Retinal pigment epithelial cell (primary cell): ENCODE measurements around the gene SLC47A1.

ENCODE experiments used
- DNase-seq: peaks from one replicate; pipeline ENCODE4 v3.0.0-alpha.2; 2010; ENCODE audit warnings: low read depth
- H3K4me3 ChIP-seq: 2 replicates; pipeline ENCODE4 v1.5.1; 2011; ENCODE audit warnings: mild to moderate bottlenecking, low read length, control low read depth, moderate library complexity
- TF ChIP-seq, protein P1 (sequence below): conservative IDR thresholded peaks from 2 replicates; pipeline ENCODE4 v1.5.1; 2011; ENCODE audit warnings: low read depth, low read length, control low read depth, inconsistent platforms

The SLC47A1 gene

DNA sequence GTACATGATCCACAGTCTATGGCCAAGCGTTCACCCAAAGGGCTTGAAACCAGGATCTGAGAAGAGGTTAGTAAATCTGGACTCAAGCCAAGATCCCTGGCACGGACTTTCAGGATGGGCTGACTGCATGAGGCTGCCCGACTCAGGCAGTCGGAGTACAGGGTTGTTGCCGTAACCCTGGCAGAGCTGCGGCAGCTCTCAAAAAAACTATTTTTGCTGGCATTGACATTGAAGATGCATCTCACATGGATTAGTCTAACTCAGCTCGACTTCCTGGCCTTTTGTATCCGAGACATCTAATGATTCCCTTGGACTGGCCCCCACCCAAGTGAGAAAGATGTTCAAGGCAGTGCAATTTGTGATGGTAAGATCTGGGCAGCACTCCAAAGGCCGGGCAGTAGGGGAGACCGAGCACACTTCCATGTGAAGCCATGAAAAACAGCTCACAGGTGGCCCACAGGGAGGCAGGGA lies 6.2 kb downstream of the SLC47A1 start:
- TF ChIP-seq, protein P1, sequence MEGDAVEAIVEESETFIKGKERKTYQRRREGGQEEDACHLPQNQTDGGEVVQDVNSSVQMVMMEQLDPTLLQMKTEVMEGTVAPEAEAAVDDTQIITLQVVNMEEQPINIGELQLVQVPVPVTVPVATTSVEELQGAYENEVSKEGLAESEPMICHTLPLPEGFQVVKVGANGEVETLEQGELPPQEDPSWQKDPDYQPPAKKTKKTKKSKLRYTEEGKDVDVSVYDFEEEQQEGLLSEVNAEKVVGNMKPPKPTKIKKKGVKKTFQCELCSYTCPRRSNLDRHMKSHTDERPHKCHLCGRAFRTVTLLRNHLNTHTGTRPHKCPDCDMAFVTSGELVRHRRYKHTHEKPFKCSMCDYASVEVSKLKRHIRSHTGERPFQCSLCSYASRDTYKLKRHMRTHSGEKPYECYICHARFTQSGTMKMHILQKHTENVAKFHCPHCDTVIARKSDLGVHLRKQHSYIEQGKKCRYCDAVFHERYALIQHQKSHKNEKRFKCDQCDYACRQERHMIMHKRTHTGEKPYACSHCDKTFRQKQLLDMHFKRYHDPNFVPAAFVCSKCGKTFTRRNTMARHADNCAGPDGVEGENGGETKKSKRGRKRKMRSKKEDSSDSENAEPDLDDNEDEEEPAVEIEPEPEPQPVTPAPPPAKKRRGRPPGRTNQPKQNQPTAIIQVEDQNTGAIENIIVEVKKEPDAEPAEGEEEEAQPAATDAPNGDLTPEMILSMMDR: no peak
- H3K4me3 ChIP-seq: no peak overlapping the region
- no peak for DNase-seq

DNA sequence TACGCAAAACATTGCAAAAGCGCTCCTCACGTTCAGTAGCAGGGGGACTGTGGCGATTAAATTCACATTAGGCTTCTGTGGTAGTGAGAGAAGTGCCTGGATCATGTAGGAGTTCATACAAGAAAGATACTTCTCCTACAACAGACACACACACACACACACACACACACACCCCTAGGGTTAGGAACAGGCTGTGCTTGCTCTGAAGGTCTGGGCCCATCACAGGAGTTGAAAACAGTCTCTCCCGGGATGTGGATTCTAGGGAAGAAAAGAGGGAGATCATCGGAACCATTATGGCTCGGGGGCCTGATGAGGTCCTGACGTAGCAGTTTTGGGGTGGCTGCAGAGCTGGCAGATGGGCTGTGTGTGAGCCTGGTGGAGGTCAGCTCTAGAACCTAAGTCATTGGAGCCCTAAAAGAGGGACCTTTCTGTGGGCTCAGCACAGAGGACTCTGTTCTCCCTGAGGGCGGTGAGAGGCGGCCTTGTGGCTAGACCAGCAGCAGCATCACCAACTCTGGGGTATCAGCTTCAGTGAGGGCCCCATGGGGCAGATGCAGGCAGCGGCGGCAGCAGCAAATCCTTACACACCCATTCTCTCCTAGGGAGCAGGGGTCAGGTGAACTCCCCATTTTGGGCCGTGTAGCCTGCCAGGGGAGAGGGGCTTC lies 7.2 kb downstream of the SLC47A1 start:
- DNase-seq: no peak
- TF ChIP-seq, protein P1: no peak
- no peak overlapping the region for H3K4me3 ChIP-seq

DNA sequence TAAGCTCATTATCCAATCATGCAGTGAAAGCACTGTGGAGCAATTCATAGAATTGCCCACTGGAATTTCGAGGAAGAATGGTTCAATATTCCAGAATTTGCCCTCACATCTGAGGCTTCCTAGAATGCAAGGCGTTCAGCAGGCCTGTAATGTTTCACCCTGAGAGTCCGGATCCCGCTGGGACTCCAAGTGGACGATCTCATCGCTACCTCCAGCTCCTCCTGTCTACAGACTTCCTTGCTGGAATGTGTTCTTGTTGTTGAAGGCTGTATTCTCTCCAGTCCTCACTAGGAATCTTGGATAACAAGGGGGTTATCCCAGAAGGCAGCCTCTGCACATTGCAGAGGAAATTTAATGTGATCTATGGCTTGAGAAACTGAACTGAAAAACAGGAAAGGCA lies 7.8 kb downstream of the SLC47A1 start:
- no peak overlapping the region for H3K4me3 ChIP-seq
- DNase-seq: no peak
- TF ChIP-seq, protein P1: no peak

DNA sequence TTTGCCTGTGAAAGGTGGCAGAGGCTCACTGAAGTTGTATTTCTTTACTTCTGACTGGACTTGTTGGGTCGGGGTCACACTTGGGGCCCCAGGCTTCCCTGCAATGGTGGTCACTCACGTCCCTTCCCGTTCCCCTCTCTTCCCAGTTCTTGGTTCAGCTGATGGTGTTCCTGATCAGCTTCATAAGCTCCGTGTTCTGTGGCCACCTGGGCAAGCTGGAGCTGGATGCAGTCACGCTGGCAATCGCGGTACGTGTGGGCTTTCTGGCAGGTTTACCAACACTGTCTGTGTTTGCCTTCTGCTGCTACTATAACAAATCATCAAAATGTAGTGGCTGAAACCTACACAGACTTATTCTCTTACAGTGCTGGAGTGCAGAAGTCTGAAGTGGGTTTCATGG lies 8.6 kb downstream of the SLC47A1 start:
- no peak overlapping the region for H3K4me3 ChIP-seq
- TF ChIP-seq, protein P1: no peak
- no peak for DNase-seq

DNA sequence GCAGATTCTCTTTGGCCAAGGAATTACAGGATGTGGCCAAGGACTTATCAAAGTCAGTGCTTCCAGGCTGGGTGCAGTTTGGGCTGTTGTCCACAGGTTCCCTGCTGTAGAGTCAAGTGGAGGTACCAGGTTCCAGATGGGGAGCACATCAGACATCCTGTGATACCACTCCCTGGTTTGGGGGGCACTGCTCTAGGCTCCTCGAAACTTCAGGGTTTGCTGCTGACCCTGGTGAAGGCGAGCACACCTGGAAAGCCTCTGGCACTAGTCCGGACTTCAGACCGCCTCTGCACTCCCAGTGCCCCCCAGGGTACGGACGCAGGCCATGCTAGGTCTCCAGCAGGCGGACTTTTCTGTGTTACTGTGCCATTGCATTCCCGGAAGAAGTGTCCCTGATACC lies 10.7 kb downstream of the SLC47A1 start:
- TF ChIP-seq, protein P1: no peak
- no peak overlapping the region for H3K4me3 ChIP-seq
- DNase-seq: no peak

DNA sequence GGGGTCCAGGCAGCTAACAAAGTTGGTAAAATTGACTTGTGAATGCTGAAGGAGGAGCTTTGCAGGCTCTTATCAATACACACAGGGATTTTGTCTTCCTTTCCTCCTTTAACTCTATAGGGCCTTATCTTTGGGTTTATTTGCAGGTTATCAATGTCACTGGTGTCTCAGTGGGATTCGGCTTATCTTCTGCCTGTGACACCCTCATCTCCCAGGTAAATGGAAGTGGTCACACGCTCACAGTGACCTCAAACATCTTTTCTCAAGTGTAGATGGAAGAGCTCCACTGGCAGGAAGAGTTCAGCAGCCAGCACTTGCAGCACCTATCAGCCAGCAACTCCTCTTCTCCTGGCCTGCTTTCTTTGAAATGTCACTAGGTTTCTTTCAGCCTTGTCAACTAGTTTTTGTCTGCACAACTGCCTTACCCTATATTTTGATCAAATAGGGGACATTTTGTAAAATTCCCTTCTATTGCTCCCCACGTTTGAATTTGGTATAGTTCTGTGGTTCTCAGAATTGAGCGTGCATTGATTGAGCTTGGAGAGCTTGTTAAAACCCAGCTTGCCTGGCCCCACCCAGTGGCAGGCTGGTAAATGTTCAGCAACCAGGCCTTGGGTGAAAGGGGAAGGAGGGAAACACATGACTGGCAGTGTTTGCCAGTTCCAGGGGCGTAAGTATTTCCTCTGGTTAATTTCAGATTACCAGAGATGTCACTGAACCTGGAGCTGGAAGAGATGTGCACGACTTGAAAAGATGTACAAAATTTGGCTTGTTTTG lies 12.8 kb downstream of the SLC47A1 start:
- DNase-seq: no peak
- H3K4me3 ChIP-seq: no peak overlapping the region
- TF ChIP-seq, protein P1: peak; percentile 44
